ENCODE results near the gene SORCS3. TPM values are rescaled to one million over a fixed set of nuclear protein-coding genes. Genes with fewer than 3 reads are reported as not detected.
A peak's percentile ranks its signal among the peaks of the same experiment; 100 is the strongest.

SORCS3 gene
- total RNA-seq, 1 experiment from 2014 or later: not detected

DNA sequence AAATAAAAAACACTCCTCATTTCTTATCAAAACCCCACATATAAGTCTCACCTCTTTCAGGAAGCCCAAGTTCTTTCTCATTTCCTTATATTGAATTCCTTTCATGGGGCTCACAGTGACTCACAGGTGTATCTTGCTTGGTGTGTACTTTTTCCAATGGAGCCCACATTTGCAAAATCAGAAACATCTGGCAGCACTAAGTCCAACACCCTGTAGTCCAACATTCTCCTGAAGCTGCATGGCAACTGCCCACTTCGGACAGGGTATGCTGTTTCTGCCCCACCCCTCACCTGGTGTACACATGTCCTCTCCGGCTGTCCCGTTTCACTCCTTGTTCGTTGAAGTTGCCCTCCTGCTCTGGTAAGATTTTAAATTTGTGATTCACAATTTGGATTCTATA, 544.1 kb downstream of the SORCS3 start:
- TF ChIP-seq EZH2 (IDR thresholded peaks at IDR 0.05; ENCODE audit: low read length, unreplicated experiment) (no peak), EZH2phosphoT487 (IDR thresholded peaks at IDR 0.05; ENCODE audit: borderline replicate concordance, low read length) (no peak)
- TF ChIP-seq, protein P1, sequence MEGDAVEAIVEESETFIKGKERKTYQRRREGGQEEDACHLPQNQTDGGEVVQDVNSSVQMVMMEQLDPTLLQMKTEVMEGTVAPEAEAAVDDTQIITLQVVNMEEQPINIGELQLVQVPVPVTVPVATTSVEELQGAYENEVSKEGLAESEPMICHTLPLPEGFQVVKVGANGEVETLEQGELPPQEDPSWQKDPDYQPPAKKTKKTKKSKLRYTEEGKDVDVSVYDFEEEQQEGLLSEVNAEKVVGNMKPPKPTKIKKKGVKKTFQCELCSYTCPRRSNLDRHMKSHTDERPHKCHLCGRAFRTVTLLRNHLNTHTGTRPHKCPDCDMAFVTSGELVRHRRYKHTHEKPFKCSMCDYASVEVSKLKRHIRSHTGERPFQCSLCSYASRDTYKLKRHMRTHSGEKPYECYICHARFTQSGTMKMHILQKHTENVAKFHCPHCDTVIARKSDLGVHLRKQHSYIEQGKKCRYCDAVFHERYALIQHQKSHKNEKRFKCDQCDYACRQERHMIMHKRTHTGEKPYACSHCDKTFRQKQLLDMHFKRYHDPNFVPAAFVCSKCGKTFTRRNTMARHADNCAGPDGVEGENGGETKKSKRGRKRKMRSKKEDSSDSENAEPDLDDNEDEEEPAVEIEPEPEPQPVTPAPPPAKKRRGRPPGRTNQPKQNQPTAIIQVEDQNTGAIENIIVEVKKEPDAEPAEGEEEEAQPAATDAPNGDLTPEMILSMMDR (conservative IDR thresholded peaks at IDR 0.05; ENCODE audit: low read depth, low read length): no peak
- ATAC-seq: no peak
- no peaks in the 10 kb centered on the region for H3K9me2 ChIP-seq (replicated peaks; ENCODE audit: low read length)
- H3K79me2 ChIP-seq (ENCODE audit: low read length): no peaks in the 10 kb centered on the region
- H3K4me2 ChIP-seq (ENCODE audit: low read length): no peak overlapping the region
- no peaks in the 10 kb centered on the region for H4K20me1 ChIP-seq (ENCODE audit: low read length)
- no peaks in the 10 kb centered on the region for H3K4me1 ChIP-seq (ENCODE audit: insufficient read depth, low read length)
- no peak overlapping the region for H2AFZ ChIP-seq (ENCODE audit: low read length)
- H3F3A ChIP-seq (ENCODE audit: low read length, unreplicated experiment): no peaks in the 10 kb centered on the region
- H3K4me3 ChIP-seq (ENCODE audit: low read length): no peak overlapping the region
- H3K9ac ChIP-seq (ENCODE audit: low read length): no peak overlapping the region
- ChIA-PET POLR2A (ENCODE audit: unreplicated experiment) (no interaction called here), CTCF (no interaction called here)
- no peak overlapping the region for H3K27ac ChIP-seq (ENCODE audit: low read length)
- H3K9me3 ChIP-seq (ENCODE audit: low read length): no peaks in the 10 kb centered on the region
- no peak for DNase-seq
- no peaks in the 10 kb centered on the region for H3K36me3 ChIP-seq (ENCODE audit: low read depth, low read length)
- intact Hi-C loops (cut with micrococcal nuclease): no loop called here
- no peaks in the 10 kb centered on the region for H3K27me3 ChIP-seq (ENCODE audit: low read length)
- BruUV-seq (replicated peaks): no TSS peak

DNA sequence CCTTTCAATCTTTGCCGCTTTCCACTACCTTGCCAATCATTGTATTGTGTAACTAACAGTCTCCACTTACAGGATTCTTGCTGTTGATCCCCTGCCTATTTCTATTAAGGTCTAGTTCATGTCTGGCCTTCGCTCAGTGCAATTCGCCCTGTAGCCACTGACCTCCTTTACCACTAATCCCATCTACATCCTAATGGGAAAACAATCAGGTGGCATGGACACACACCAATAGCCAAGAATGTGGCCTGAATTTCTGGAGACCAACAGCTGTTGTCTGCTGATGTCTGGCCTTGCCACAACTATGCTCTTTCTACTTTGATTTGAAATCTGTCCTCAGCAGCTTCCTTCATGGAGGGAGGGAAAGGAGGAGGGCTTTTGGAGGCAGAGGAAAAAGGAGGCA, 546.2 kb downstream of the SORCS3 start:
- intact Hi-C loops (cut with micrococcal nuclease): no loop called here
- no TSS peak for BruUV-seq (replicated peaks)
- Histone ChIP-seq H3K9me3 (ENCODE audit: low read length) (no peaks in the 10 kb centered on the region), H3K27me3 (ENCODE audit: low read length) (no peaks in the 10 kb centered on the region), H3K79me2 (ENCODE audit: low read length) (no peaks in the 10 kb centered on the region), H3K4me3 (ENCODE audit: low read length) (no peak overlapping the region), H4K20me1 (ENCODE audit: low read length) (no peaks in the 10 kb centered on the region), H3K36me3 (ENCODE audit: low read depth, low read length) (no peaks in the 10 kb centered on the region), H3K9ac (ENCODE audit: low read length) (no peak overlapping the region), H3K4me2 (ENCODE audit: low read length) (no peak overlapping the region), H3K27ac (ENCODE audit: low read length) (no peak overlapping the region), H2AFZ (ENCODE audit: low read length) (no peak overlapping the region), H3K4me1 (ENCODE audit: insufficient read depth, low read length) (no peaks in the 10 kb centered on the region), H3K9me2 (replicated peaks; ENCODE audit: low read length) (no peaks in the 10 kb centered on the region), H3F3A (ENCODE audit: low read length, unreplicated experiment) (no peaks in the 10 kb centered on the region)
- CTCF ChIA-PET: no interaction called here
- ATAC-seq (no peak), DNase-seq (no peak)
- POLR2A ChIA-PET (ENCODE audit: unreplicated experiment): no interaction called here
- TF ChIP-seq EZH2 (IDR thresholded peaks at IDR 0.05; ENCODE audit: low read length, unreplicated experiment) (no peak), EZH2phosphoT487 (IDR thresholded peaks at IDR 0.05; ENCODE audit: borderline replicate concordance, low read length) (no peak)
- TF ChIP-seq, protein P1 (conservative IDR thresholded peaks at IDR 0.05; ENCODE audit: low read depth, low read length): no peak

DNA sequence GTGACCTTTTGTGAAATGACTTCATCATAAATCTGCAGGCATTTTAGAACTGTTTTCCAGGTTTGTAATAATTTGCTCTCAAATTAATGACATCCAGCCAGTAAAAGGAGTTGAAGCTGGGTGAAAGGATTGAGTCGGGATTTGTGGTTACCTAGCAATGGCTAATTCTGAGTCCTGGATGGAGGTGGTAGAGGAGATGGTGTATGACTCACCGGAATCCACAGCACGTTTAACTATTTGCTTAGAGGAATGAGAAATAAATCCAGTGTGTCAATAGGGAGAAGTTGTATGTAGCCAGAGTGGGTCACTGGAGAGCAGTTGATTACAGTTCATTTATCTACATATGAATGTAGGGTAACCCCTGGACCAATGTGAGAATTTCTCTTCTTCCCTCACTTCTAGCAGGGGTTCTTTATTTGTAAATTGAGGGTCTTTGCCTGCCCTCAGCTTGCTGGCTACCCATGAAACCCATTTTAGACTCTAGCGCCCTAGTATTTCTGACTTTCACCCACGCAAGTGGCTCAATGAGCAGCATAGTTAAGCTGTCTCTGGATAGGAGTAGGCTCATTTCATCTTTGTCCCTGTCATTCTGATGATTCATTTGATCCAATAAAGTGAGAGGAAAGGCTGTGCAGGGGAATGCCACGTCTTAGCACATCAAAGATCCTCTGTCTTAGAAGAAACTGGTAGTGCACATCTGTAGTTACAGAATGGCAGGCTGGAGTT, 547.8 kb downstream of the SORCS3 start:
- DNase-seq: peak; percentile 18
- intact Hi-C loops (cut with micrococcal nuclease): no loop called here
- POLR2A ChIA-PET (ENCODE audit: unreplicated experiment): no interaction called here
- Histone ChIP-seq H3K27me3 (ENCODE audit: low read length) (no peaks in the 10 kb centered on the region), H3K27ac (ENCODE audit: low read length) (no peak overlapping the region), H3K9me2 (replicated peaks; ENCODE audit: low read length) (no peaks in the 10 kb centered on the region), H4K20me1 (ENCODE audit: low read length) (no peaks in the 10 kb centered on the region), H3K36me3 (ENCODE audit: low read depth, low read length) (no peaks in the 10 kb centered on the region), H2AFZ (ENCODE audit: low read length) (no peak overlapping the region), H3F3A (ENCODE audit: low read length, unreplicated experiment) (no peaks in the 10 kb centered on the region), H3K9ac (ENCODE audit: low read length) (no peak overlapping the region), H3K4me1 (ENCODE audit: insufficient read depth, low read length) (no peaks in the 10 kb centered on the region), H3K79me2 (ENCODE audit: low read length) (no peaks in the 10 kb centered on the region), H3K9me3 (ENCODE audit: low read length) (no peaks in the 10 kb centered on the region), H3K4me3 (ENCODE audit: low read length) (no peak overlapping the region), H3K4me2 (ENCODE audit: low read length) (no peak overlapping the region)
- no peak for ATAC-seq
- CTCF ChIA-PET: no interaction called here
- TF ChIP-seq, protein P1 (conservative IDR thresholded peaks at IDR 0.05; ENCODE audit: low read depth, low read length): no peak
- TF ChIP-seq EZH2phosphoT487 (IDR thresholded peaks at IDR 0.05; ENCODE audit: borderline replicate concordance, low read length) (no peak), EZH2 (IDR thresholded peaks at IDR 0.05; ENCODE audit: low read length, unreplicated experiment) (no peak)
- no TSS peak for BruUV-seq (replicated peaks)

Measured in PC-3 (cell line).